Activated naive CD8-positive, alpha-beta T cell treated with anti-CD3 and anti-CD28 coated beads for 36 hours (primary cell): ENCODE data around the gene TANC2. TPM values are rescaled to one million over a fixed set of nuclear protein-coding genes. Genes with fewer than 3 reads are reported as not detected.

ENCODE experiments used
- DNase-seq: peaks from one replicate; pipeline ENCODE4 v3.0.0; 2021
- H3K27ac Mint-ChIP-seq: one replicate; pipeline ENCODE4 v1.8.0; 2022; ENCODE audit warnings: mild to moderate bottlenecking, moderate library complexity, mixed read lengths
- H3K27me3 Mint-ChIP-seq: one replicate; pipeline ENCODE4 v1.8.0; 2022; ENCODE audit warnings: mild to moderate bottlenecking, mixed read lengths
- H3K36me3 Mint-ChIP-seq: one replicate; pipeline ENCODE4 v1.8.0; 2021; ENCODE audit warnings: mild to moderate bottlenecking, mixed read lengths
- H3K4me1 Mint-ChIP-seq: one replicate; pipeline ENCODE4 v1.8.0; 2021; ENCODE audit warnings: mixed read lengths
- H3K4me3 Mint-ChIP-seq: one replicate; pipeline ENCODE4 v1.8.0; 2022; ENCODE audit warnings: mild to moderate bottlenecking, moderate library complexity, mixed read lengths
- H3K9me3 Mint-ChIP-seq: one replicate; pipeline ENCODE4 v1.8.0; 2022; ENCODE audit warnings: mixed read lengths
- total RNA-seq, 2 experiments: library from RNA; stranded (reverse); gene quantifications; one replicate each; pipeline ENCODE4 v1.2.3, GENCODE V29; 2021

TANC2 gene
- total RNA-seq, 2 experiments from 2014 or later: 4.2 to 5.9 TPM

GRCh38 chr17:62941358-62941991 lies 24.6 kb upstream of the TANC2 start:
- H3K4me1 Mint-ChIP-seq: no peaks in the 10 kb centered on the region
- H3K4me3 Mint-ChIP-seq: no peak overlapping the region
- H3K9me3 Mint-ChIP-seq: peaks cover 19% of the 10 kb centered on the region
- H3K27me3 Mint-ChIP-seq: peaks cover 32% of the 10 kb centered on the region
- H3K27ac Mint-ChIP-seq: peak overlapping the region; percentile 32
- H3K36me3 Mint-ChIP-seq: no peaks in the 10 kb centered on the region
- DNase-seq: no peak

- Mint-ChIP-seq H3K9me3 (no peaks in the 10 kb centered on the region), H3K36me3 (no peaks in the 10 kb centered on the region), H3K4me3 (no peak overlapping the region), H3K4me1 (peaks cover 2% of the 10 kb centered on the region), H3K27ac (no peak overlapping the region), H3K27me3 (peaks cover 19% of the 10 kb centered on the region)
- DNase-seq: no peak
Measured at GRCh38 chr17:62948370-62948769, 17.7 kb upstream of the TANC2 start.

GRCh38 chr17:62949036-62949435 lies 17.0 kb upstream of the TANC2 start:
- H3K9me3 Mint-ChIP-seq: no peaks in the 10 kb centered on the region
- H3K27me3 Mint-ChIP-seq: peaks cover 19% of the 10 kb centered on the region
- no peak for DNase-seq
- H3K36me3 Mint-ChIP-seq: no peaks in the 10 kb centered on the region
- H3K4me1 Mint-ChIP-seq: peaks cover 2% of the 10 kb centered on the region
- no peak overlapping the region for H3K27ac Mint-ChIP-seq
- H3K4me3 Mint-ChIP-seq: no peak overlapping the region

- no peak overlapping the region for H3K4me3 Mint-ChIP-seq
- H3K36me3 Mint-ChIP-seq: no peaks in the 10 kb centered on the region
- H3K27ac Mint-ChIP-seq: no peak overlapping the region
- DNase-seq: no peak
- H3K9me3 Mint-ChIP-seq: no peaks in the 10 kb centered on the region
- H3K27me3 Mint-ChIP-seq: peaks cover 16% of the 10 kb centered on the region
- peaks cover 2% of the 10 kb centered on the region for H3K4me1 Mint-ChIP-seq
Measured at GRCh38 chr17:62950067-62950466, 16.0 kb upstream of the TANC2 start.

- peaks cover 11% of the 10 kb centered on the region for H3K27me3 Mint-ChIP-seq
- H3K36me3 Mint-ChIP-seq: no peaks in the 10 kb centered on the region
- no peaks in the 10 kb centered on the region for H3K9me3 Mint-ChIP-seq
- DNase-seq: no peak
- peaks cover under 1% of the 10 kb centered on the region for H3K4me1 Mint-ChIP-seq
- H3K27ac Mint-ChIP-seq: no peak overlapping the region
- H3K4me3 Mint-ChIP-seq: no peak overlapping the region
Measured at GRCh38 chr17:62955841-62956352, 10.1 kb upstream of the TANC2 start.

DNA sequence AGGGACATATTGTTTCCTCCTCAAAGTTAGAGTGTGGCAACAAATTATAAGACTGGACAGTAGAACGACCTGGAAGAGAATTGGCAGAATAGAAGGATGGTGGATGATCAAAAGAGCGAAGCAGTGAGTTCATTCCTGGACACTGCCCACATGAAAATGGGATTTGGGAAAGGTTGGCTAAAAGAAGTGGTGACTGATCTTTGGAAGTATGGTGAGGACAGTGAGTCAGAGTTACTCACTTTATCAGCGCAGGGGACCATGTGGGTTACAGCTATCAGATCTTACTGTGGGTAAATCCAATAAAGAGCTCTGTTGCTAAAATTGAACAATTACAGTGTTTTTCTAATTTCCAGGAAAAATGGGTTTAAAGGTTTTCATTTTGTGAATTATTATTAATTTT lies 2.7 kb upstream of the TANC2 start:
- H3K36me3 Mint-ChIP-seq: no peaks in the 10 kb centered on the region
- no peaks in the 10 kb centered on the region for H3K9me3 Mint-ChIP-seq
- H3K4me1 Mint-ChIP-seq: peaks cover 21% of the 10 kb centered on the region
- H3K27me3 Mint-ChIP-seq: peaks cover 36% of the 10 kb centered on the region
- H3K27ac Mint-ChIP-seq: no peak overlapping the region
- H3K4me3 Mint-ChIP-seq: no peak overlapping the region
- DNase-seq: no peak

DNA sequence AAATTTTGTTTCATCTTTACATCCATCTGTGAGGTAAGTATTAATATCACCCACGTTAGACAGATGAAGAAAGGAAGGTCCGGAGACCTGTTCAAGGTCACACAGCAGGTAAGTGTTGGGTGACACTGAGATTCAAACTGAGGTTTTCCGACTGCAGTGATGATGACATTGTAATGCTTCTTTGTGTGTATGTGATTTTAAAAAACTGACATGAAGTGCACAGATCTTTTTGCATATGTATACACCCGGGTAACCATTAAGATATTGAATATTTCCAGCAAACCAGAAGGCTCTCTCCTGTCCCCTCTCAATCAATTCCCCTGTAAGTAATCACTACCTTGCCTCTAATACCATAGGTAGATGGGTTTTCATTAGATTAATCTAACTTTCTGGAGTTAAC lies 1.5 kb upstream of the TANC2 start:
- Mint-ChIP-seq H3K4me3 (no peak overlapping the region), H3K27me3 (peaks cover 36% of the 10 kb centered on the region), H3K27ac (no peak overlapping the region), H3K9me3 (no peaks in the 10 kb centered on the region), H3K36me3 (no peaks in the 10 kb centered on the region), H3K4me1 (peaks cover 24% of the 10 kb centered on the region)
- DNase-seq: no peak

GRCh38 chr17:62965174-62965685 lies 805 bp upstream of the TANC2 start:
- H3K36me3 Mint-ChIP-seq: no peaks in the 10 kb centered on the region
- H3K4me1 Mint-ChIP-seq: peaks cover 24% of the 10 kb centered on the region

GRCh38 chr17:62966426-62967204 lies 580 bp downstream of the TANC2 start:
- Mint-ChIP-seq H3K36me3 (no peaks in the 10 kb centered on the region), H3K27me3 (peaks cover 29% of the 10 kb centered on the region), H3K4me3 (peak overlapping the region; percentile 77), H3K27ac (peak overlapping the region; percentile 11), H3K9me3 (no peaks in the 10 kb centered on the region), H3K4me1 (peaks cover 26% of the 10 kb centered on the region)
- peak; percentile 66 for DNase-seq

More at GRCh38 chr17:62965174-62965685, 805 bp upstream of the TANC2 start:
- H3K9me3 Mint-ChIP-seq: no peaks in the 10 kb centered on the region
- H3K27ac Mint-ChIP-seq: peak overlapping the region; percentile 85
- peak; percentile 70 for DNase-seq
- H3K27me3 Mint-ChIP-seq: peaks cover 36% of the 10 kb centered on the region
- peak overlapping the region; percentile 82 for H3K4me3 Mint-ChIP-seq

- H3K27me3 Mint-ChIP-seq: peaks cover 27% of the 10 kb centered on the region
- no peaks in the 10 kb centered on the region for H3K36me3 Mint-ChIP-seq
- H3K27ac Mint-ChIP-seq: no peak overlapping the region
- H3K4me1 Mint-ChIP-seq: peaks cover 26% of the 10 kb centered on the region
- no peak for DNase-seq
- H3K4me3 Mint-ChIP-seq: peak overlapping the region; percentile 77
- no peaks in the 10 kb centered on the region for H3K9me3 Mint-ChIP-seq
Measured at GRCh38 chr17:62967205-62967529, 1.1 kb downstream of the TANC2 start.

DNA sequence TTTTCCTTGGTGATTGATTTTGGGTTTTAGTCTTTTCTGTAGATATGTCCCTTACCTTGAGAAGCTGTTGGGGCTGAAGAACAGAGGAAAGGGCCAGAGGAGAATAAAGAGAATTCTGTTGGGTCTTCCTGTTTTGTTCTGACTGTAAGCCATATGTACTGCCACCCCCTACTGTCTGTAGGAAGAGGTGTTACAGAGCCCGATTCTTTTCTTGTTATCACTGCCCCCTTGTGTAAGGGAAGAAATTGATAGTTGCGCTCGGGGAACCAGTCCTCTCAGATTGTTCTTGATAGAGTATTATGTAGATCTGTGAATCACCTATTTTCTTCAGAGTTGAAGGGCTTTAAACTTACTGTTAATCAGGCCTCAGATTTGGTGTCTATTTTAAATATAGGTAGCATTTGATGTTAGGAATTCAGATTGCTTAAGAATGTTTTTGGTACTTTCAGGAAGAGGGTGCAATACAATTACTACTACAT lies 2.4 kb downstream of the TANC2 start:
- DNase-seq: peak; percentile 35
- peaks cover 18% of the 10 kb centered on the region for H3K27me3 Mint-ChIP-seq
- H3K27ac Mint-ChIP-seq: no peak overlapping the region
- H3K36me3 Mint-ChIP-seq: no peaks in the 10 kb centered on the region
- peaks cover 26% of the 10 kb centered on the region for H3K4me1 Mint-ChIP-seq
- H3K4me3 Mint-ChIP-seq: peak overlapping the region; percentile 25
- H3K9me3 Mint-ChIP-seq: no peaks in the 10 kb centered on the region

DNA sequence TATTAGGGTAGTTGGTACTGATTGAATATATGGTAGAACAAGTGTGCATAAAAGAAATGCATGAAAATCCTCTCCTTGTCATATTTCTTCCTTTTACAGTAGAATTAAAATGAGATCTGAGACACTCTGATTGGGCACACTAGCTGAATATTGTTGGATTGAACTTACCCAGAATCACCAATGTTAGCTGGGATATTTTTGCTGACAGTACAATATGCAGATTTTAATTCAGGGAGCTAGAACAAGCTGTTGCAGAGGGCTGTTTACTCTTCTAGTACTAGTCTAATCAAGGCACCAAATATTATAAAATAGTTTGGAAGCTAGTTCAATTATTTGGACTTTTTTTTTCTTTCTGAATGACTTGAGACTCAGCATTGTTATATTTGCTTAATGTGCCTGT lies 4.6 kb downstream of the TANC2 start:
- peaks cover 7% of the 10 kb centered on the region for H3K27me3 Mint-ChIP-seq
- no peak for DNase-seq
- no peaks in the 10 kb centered on the region for H3K36me3 Mint-ChIP-seq
- H3K4me3 Mint-ChIP-seq: no peak overlapping the region
- no peak overlapping the region for H3K27ac Mint-ChIP-seq
- peaks cover 14% of the 10 kb centered on the region for H3K4me1 Mint-ChIP-seq
- H3K9me3 Mint-ChIP-seq: no peaks in the 10 kb centered on the region

- Mint-ChIP-seq H3K27me3 (peaks cover 7% of the 10 kb centered on the region), H3K36me3 (peaks cover 3% of the 10 kb centered on the region), H3K4me1 (peaks cover 12% of the 10 kb centered on the region), H3K9me3 (peaks cover 3% of the 10 kb centered on the region), H3K27ac (no peak overlapping the region), H3K4me3 (no peak overlapping the region)
- no peak for DNase-seq
Measured at GRCh38 chr17:62971853-62972252, 5.8 kb downstream of the TANC2 start.

DNA sequence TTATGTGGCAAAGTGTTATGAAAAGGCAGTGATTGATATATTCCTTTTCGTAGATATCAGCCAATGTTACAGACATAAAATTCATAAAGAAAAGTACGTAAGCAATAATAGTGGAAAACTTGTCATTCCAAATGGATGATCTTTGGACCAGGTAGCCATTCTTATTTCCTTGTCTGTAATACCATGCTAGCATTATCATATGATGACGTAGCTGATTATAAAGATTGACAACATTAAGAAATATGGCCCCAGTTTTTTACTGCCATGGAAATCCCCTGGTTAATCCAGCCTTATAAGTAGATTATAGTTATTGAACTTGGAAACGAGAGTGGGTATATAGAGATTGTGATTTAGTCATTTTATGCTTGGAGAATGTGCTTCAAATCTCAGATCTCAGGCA lies 8.8 kb downstream of the TANC2 start:
- Mint-ChIP-seq H3K36me3 (peaks cover 5% of the 10 kb centered on the region), H3K4me1 (peaks cover 2% of the 10 kb centered on the region), H3K9me3 (peaks cover 10% of the 10 kb centered on the region), H3K27me3 (no peaks in the 10 kb centered on the region), H3K4me3 (no peak overlapping the region), H3K27ac (no peak overlapping the region)
- DNase-seq: no peak

DNA sequence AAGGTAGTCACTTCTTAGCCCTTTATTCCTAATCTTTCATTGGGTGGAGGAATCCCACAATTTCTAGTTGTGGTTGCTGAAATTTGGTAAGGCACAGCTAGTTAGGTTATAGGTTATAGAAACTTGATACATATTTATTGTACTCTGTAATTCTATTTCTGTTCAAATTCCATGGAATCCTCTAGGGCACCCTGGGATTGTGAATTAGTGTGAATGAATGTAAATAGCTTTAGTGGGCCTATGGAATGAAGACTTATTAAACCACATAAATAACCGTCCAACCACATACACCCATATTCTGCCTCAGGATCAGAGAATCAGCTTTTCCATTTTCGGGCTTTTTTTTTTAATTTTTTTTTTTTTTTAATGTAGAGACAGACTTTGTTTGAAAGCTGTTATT lies 9.2 kb downstream of the TANC2 start:
- peaks cover 6% of the 10 kb centered on the region for H3K4me1 Mint-ChIP-seq
- H3K9me3 Mint-ChIP-seq: peaks cover 11% of the 10 kb centered on the region
- no peaks in the 10 kb centered on the region for H3K27me3 Mint-ChIP-seq
- DNase-seq: no peak
- peaks cover 5% of the 10 kb centered on the region for H3K36me3 Mint-ChIP-seq
- no peak overlapping the region for H3K4me3 Mint-ChIP-seq
- no peak overlapping the region for H3K27ac Mint-ChIP-seq
